Measurements from ENCODE around the gene SRI. TPM values are rescaled to one million over a fixed set of nuclear protein-coding genes. Genes with fewer than 3 reads are reported as not detected.

Gene SRI
- total RNA-seq, 3 donors from 2014 or later = 69.1 to 115 (median 90.9) TPM

GRCh38 chr7:88155756-88156155 lies 64.1 kb downstream of the SRI start:
- Histone ChIP-seq H3K36me3 (no peaks in the 10 kb centered on the region), H3K9me3 (no peaks in the 10 kb centered on the region), H3K27me3 (no peaks in the 10 kb centered on the region), H3K27ac (no peak overlapping the region), H3K4me3 (no peak overlapping the region), H3K4me1 (no peaks in the 10 kb centered on the region)
- intact Hi-C loops (cut with DNase I; ENCODE audit: low total_unique reads) = no loop called here
- no peak for TF ChIP-seq POLR2A (IDR thresholded peaks at IDR 0.05)
- TF ChIP-seq CTCF (IDR thresholded peaks at IDR 0.05) = no peak
- TF ChIP-seq POLR2AphosphoS5 (IDR thresholded peaks at IDR 0.05) = no peak
- DNase-seq (ENCODE audit: low spot score in 2 of 2) = no peak

Other genes starting within 250 kb of the SRI start
- 100 to 1,000 TPM in 1 of 3 donors, 10 to 100 TPM in 2; 49.3 to 165 (median 73.1) TPM for gene STEAP4, start 86.9 kb upstream of the SRI start, total RNA-seq